G401.6 (cell line): Measurements from ENCODE around the gene PIGR.

Experiments
- FAIRE-seq: peaks from 2 replicates; lab custom pipeline; 2012; peaks lifted over from hg19 to GRCh38; lab: Jason Lieb, UNC

Gene PIGR

DNA sequence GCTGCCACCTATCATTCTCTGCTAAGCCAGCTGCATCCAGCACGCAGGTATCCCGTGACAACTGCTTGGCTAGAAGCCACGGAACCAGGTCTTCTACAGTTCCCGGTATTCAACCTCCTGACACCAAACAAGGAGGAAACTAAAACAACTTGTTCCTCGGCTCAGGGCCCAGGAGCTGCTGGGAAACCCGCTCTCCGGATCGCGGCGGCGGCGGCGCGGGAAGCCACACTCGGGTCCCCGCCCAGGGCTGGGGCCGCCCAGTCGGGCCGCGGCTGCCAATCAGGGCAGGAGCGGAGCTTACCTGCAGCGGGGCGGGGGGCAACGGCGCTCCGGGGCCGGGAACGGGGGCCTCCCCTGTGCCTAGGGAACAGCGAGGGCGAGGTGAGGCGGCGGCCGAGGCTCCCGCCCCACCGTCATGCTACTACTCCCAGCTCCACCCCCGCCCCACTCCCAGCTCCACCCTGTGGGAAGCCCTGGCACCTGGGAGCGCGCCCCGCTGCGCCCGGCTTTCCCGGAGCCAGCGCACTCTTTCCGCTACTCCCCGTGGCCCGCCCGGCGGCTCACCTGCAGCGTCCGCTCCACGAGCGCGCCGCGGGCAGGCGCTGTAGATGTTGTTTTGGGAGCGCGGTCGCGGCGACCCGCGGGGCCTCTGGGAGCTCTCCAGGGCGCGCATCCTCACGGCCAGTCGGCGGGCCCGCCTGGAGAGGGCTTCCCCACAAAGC lies 36.9 kb downstream of the PIGR start:
- no peak for FAIRE-seq

DNA sequence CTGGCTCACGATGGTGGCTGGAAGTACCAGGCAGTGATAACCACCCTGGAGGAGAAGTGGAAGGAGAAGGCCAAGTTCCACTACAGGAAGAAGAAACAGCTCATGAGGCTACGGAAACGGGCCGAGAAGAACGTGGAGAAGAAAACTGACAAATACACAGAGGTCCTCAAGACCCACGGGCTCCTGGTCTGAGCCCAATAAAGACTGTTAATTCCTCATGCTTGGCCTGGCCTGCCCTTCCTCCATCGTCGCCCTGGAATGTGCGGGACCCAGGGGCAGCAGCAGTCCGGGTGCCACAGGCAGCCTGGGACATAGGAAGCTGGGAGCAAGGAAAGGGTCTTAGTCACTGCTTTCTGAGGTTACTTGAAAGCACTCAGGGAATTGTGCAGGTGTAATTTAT lies 38.2 kb downstream of the PIGR start:
- FAIRE-seq: no peak

DNA sequence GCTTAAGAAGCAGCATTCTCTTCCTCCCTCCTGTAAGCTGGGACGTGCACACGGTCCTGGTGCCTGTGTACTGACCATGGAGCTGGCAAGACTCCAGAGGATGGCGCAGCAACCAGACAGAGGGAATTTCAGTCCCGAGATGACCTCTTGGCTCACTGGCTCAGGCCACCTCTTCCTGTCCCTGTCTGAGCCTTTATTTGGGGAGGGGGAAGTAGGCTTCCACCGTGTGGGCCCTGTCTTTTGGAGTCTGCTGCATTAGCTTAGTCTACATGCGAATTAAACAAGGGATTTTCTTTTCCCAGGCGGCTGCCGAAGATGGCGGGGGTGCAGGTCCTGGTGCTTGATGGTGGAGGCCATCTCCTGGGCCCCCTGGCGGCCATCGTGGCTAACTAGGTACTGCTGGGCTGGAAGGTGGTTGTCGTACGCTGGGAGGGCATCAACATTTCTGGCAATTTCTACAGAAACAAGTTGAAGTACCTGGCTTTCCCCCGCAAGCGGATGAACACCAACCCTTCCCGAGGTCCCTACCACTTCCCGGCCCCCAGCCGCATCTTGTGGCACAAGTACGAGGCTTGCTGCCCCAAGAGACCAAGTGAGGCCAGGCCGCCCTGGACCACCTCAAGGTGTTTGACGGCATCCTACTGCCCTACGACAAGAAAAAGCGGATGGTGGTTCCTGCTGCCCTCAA lies 38.8 kb downstream of the PIGR start:
- FAIRE-seq: no peak

DNA sequence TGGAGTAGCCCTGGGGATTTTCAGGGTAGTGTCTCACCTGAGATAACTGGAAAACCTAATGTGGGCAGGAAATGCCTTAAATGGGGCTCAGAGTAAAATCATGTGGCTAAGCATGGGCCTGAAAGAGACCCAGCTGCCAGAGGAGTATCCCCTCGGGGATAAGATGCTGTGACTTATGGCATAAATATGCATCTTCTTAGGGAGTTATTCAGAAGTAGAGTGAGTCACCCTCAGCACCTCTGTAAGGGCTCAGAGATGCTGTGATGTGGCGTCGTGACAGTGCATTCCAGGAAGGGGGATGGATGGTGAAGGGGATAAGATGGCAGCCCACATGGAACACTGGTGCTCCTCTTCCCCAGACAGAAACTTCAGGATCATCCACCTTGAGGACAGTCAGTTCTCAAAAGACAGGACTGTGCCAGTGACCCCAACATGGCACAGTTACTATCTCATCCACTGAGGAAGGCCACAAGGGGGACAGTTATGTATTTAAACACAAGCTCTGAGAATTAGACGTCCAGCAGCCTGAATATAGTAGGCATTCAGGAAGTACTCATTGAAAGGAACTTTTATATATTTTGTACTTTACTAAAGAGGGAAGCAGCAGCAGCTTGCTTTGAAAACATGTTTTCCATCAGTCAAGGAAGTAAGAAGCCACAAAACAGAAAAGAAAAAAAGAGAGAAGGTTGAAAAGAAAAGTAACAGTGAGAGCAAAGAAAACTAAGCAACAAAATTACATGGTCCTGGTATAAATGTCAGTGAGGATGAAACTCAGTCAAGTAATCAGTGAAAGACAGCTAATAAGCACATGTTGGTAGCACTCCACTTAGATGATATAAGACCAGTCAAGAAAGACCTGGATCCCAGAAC lies 40.7 kb downstream of the PIGR start:
- no peak for FAIRE-seq

DNA sequence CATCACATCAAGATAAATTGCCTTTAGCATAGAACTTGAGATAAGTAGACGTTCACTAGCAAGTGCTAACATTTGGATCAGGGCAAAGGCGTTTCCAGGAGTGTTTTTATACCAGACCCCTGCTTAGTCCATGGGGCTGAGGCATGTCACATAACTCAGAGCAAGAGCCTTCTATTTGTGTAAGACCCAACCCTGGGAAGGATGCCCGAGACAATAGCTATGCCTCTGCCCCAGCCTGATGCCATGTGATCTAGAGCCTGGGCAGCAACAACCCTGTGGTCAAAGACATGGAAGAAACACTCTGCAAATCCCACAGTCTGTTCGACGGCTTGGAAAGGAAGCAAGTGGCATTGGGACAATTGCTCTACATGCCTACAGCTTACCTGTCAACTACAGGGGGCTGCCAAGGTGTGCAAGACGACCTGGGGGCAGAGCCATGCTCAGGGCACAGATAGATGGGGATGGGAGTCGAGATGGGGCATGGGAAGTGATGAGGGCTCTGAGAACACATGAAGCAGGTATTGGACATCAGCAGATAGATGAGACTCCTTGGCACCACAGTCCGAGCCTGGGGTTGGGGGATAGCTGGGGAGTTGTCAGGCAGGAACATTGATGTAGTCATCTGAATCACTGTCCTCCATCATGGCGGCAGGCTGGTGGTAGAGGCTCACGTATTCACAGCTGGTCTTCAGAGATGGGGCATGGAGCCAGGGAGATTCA lies 41.7 kb downstream of the PIGR start:
- no peak for FAIRE-seq

DNA sequence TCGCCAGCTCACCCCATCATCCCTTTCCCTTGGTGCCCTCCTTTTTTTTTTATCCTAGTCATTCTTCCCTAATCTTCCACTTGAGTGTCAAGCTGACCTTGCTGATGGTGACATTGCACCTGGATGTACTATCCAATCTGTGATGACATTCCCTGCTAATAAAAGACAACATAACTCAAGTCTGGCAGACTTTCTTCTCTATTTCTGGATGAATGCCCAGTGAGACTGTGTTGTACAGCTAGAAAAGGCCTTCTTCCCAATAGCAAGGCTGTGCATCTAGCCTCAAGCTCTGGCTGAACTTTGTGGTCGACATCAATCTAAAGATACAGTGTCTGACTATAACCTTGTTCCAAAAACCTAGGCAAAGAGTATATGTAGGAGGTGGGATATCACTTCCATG lies 42.6 kb downstream of the PIGR start:
- no peak for FAIRE-seq

DNA sequence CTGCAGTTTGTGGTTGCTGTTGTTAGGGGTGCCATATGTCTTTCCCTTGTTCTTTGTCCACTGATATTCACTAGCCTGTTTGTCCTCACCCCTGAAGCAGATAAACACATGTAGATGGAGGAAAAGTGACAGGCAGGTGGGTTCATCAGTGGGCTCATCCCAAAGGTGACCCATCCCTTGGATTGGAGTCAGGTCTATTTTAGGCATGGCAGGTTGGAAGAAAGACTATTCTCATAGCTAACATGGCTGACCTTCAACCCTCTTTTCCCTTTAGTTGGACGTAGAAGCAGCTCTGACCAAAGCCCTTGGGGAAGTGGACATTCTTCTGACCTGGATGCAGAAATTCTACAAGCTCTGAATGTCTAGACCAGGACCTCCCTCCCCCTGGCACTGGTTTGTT lies 43.6 kb downstream of the PIGR start:
- no peak for FAIRE-seq

DNA sequence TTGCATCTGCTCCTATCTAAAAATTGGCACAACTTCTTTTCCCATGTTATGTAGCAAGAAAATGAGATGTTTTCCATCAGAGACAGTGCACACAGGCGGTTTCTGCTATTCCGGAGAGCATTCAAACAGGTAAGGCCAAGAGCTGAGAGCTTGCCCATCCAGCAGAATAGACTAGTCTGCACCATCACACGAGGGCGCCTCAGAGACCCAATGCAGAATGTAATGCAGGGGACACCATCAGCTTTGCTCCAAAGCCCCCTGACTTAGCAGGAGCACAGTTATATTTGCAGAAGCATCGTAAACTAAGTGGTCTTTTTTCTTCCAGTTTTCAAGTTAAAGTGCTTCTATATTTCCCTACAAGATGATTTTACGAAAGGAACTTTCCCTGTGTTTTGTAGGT lies 44.3 kb downstream of the PIGR start:
- FAIRE-seq: no peak

DNA sequence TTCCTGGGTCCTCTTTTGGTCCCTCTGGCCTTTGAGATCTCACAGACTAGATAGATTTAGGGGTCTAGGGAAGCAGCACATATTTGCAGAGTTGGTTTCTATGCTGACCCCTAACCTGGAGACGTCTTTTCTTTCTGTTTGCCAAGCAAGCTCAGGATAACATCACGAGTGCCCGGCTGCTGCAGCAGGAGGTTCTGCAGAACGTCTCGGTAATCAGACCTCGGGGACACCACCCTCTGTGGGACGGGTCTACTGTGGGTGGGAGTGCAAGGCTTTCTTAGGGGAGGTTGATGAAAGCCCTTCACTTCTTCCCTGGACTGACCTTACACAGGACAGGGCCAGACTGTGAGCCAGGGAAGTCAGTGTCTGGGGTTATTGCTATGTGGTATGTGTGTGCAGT lies 46.1 kb downstream of the PIGR start:
- FAIRE-seq: no peak

DNA sequence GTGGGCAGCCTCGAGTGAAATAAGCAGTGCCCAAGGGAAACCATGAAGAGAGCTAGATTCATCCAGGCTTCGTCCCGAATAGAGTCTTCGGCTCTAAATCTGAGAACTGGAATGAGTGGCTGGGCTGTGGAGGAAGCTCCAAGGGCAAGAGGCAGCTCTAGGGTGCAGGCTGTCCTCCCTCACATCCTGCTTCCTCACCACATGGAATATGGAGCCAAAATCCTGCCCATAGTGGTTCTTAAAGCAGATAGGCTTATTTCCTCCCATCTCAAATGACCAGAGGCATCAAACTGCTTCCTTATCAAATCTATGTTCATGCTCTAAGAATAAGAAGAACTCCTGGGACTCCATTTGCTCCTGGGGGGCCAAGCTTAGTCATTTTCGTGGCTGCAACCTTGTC lies 46.5 kb downstream of the PIGR start:
- FAIRE-seq: no peak

DNA sequence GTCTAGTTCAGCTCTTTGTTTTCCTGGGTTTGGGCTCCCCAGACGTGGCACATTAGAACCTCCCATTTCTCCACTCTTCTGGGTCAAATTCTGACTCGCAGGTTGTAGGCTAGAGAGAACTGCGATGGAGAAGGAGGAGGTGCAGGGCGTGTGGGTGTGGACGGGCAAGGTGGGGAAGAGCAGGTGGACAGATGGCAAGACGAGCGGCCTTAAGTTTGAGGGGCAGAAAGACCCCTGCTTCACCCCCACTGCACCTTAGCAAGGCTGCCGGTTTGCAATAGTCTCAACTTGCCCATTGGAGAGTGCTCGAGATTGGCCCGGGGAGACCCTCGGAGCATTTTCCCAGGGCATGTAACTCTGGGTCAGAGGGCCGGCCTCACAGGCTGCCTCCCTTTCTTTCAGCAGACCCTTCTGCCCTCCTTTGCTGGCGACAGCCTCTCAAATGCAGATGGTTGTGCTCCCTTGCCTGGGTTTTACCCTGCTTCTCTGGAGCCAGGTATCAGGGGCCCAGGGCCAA lies 47.3 kb downstream of the PIGR start:
- no peak for FAIRE-seq

DNA sequence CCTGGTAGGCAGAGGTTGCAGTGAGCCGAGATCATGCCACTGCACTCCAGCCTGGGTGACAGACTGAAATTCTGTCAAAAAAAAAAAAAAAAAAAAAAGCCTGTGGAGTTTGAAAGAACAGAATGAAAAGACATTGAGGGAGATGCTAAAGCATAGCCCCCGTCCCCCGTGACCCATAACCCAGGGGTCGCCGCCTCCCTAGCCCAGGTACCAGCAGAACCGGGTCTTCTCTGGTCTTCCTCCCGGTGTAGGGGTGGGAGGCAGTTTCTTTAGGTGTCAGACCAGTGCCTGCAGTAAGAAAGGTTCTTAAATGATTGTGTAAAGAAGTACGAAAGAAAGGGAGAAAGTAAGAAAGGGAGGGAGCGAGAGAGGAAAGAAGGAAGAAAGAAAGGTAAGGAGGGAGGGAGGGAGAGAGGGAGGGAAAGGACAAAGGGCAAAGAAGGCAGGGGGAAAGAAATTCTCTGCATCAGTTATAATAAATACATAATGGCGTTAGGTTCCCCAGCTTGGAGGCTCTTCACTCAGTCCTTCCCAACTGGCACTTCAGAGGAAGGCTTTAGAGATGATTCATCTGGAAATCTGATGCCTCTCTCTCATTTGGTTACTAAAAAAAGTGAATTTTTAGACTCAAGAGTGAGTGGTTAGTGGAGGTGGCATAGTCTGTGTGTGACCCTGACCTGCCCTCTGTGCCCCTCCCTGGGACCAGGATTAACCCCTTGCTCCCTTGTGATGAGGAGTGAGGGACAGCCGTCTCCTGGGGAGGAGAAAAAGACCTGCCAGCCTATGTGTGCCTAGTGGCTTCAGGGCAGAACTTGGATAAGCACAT lies 48.0 kb downstream of the PIGR start:
- no peak for FAIRE-seq

DNA sequence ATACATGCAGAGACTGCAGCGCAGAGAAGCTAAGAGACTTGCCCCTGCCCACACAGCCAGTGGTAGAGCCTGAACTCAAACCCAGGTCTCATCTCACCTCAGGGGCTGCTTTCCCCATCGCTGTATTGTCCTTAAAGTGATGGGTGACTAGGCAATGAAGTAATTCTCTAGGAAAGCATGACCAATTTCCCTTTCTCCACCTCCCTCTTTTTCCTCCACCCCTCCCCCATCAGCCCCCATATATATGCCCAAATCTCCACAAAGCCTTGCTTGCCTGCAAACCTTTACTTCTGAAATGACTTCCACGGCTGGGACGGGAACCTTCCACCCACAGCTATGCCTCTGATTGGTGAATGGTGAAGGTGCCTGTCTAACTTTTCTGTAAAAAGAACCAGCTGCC lies 49.1 kb downstream of the PIGR start, which contains the start of gene IL24:
TSS of gene IL24 (plus strand) at position 269 of the 400 bp plus-strand sequence. CDS start 390 bp downstream, outside the sequence.
- no peak for FAIRE-seq

DNA sequence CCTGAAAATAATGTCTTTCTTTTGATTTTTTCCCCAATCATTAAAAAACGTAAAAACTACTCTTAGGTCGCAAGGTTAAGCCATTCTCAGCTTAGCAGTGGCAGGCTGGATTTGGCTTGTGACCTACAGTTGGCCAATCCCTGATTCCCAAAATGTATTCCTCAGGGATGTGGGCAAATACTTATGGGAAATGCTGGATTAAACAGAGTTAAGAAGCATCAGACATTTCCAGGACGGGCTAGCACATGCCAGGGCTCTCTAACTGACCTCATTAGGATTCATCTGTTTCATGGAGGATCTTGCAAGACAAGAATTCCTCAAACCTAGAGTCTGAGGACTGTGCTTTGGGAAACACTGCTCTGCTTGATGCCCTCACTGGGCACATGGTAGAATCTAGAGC lies 50.0 kb downstream of the PIGR start:
- FAIRE-seq: no peak

DNA sequence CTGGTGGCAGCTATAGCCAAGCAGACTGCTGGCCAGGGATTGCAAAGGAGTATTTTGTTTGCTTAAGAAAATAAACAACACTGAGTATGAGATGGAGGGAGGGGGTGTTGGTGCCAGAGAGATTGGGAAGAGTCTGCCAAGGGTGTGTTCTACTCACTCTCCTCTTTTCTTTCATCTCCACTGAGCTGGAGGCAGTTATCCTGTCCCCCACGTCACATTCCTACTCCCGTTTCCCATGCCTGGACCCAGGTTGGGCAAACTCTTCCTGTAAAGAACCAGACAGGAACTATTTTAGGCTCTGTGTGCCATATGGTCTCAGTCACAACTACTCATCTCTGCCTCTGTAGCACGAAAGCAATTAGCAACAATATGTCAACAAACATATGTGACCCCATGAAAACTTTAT lies 50.4 kb downstream of the PIGR start:
- no peak for FAIRE-seq

DNA sequence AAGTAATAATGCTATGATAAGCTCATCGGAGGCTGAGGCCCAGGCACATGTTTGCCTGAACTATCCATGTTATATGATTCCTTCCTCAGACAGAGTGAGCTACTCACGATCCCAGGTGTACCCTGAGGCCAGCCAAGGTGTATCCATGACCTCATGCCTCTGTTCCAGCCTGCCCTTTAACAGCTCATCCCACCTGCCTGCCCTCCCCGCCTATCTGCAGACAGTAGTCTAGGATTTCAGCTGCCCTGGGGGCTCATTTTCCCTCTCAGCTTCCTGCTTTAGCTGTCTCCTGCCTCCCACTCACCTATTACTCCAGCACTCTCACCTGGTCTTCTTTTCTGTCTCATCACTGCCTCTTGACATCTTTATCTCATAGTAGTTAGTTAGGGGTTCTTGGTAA lies 50.9 kb downstream of the PIGR start:
- FAIRE-seq: no peak

DNA sequence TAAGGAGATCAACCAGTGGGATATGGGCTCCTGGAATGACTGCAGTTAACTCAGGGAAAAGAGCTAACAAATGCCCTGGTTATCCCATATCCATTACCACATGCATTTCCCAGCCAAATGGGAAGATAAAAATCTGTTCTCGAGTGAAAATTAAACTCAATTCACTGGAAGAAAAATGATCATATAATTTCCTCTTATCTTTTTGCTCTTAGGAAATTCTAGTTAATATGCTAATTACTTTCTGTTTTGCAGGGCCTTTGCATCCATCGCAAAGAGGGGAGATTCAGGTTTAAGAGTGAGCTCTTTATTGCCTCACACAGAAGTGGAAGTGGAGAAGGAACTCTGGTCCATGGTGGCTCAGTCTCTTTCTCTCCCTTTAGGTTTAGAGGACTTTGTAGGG lies 52.9 kb downstream of the PIGR start:
- FAIRE-seq: no peak

DNA sequence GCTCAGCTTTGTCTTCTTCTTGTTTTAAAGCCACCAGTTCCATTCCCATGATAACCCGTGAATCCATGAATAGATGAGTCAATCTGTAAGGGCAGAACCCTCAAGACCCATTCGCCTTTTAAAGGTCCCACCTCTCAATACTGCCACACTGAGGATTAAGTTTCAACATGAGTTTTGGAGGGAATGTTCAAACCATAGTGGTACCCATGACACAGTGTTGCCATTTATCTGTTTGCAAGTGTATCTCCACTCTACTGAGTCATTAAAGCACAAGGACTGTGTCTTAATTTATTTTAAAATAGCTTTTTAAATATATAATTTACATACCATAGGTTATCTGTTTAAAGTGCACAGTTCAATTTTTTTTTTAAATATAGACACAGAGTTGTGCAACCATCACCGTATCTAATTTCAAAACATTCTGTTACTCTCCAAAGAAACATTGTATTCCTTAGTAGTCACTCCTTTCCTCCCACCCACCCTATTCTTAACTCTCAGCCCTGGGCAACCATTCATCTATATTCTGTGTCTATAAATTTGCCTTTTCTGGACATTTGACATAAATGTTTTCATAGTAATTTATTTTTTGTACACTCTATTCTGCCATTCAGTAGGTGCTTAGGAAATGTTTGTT lies 53.8 kb downstream of the PIGR start:
- FAIRE-seq: no peak

DNA sequence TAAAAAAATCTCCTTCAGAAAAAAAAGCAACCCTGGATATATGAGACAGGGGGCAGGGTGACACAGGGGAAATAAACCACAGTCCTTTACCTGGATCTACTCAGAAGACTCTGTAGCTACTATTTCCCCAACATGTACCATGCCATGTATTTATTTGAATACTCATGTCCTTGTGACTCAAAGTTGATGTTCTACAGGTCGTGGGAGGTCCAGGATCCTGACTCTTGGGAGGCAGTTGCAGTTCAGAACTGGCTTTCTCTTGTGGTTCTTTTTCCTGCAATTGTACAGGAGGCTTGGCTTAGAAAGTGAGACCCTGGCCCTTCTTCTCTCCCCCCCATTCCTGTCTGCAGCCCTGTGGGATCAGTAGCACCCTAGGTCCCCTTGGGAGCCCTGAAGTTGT lies 54.9 kb downstream of the PIGR start:
- no peak for FAIRE-seq

DNA sequence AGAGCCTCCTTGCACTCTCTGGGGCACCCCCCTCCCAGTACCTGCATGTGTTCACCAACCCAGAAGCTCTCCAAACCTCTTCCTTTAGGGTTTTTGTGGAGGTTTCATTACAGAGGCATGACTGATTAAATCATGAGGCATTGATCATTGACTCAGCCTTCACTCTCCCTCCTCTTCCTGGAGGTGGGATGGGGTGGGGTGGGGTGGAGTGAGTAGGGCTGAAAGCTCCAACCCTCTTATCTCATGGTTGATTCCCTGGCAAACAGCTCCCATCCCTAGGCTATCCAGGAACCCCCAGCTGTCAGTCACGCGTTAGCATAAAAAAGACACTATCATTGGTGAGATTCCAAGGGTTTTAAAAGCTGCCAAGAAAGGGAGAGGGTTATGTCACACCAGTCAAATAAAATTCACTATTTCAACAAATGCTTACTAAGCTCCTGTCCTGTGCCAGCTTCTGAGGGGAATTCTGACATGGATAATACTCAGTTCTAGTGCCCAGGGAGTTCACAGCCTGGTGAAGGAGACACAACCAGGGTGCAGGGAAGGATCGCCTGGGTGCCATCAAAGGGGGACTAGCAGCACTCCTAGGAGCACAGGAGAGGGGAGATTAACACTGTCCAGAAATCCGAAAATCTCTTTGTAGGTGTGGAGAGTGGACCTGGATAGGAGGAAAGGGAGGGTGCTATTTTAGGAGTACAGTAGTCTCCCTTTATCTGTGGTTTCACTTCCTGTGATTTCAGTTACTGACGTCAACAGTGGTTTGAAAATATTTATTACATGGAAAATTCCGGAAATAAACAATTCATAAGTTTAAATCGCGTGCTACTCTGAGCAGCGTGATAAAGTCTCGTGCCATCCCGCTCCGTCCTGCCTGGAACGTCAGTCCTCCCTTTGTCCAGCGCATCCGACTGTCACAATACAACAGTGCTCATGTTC lies 55.9 kb downstream of the PIGR start:
- no peak for FAIRE-seq
